Progenitor cell of endocrine pancreas (in vitro differentiated cells): Measurements from ENCODE around the gene ARMH4. TPM values are rescaled to one million over a fixed set of nuclear protein-coding genes. Genes with fewer than 3 reads are reported as not detected.
A peak's percentile ranks its signal among the peaks of the same experiment; 100 is the strongest.

Experiments used
- DNase-seq: peaks from one replicate; pipeline ENCODE4 v3.0.0; 2021; ENCODE audit warnings: low spot score; ENCODE audit not compliant: unreplicated experiment
- H3K27ac Mint-ChIP-seq: 2 replicates; pipeline ENCODE4 v1.8.0; 2021; ENCODE audit warnings: mild to moderate bottlenecking, moderate library complexity, mixed read lengths
- H3K27me3 Mint-ChIP-seq: 2 replicates; pipeline ENCODE4 v1.8.0; 2021; ENCODE audit warnings: mixed read lengths
- H3K36me3 Mint-ChIP-seq: 2 replicates; pipeline ENCODE4 v1.8.0; 2022; ENCODE audit warnings: mixed read lengths; ENCODE audit not compliant: insufficient read depth
- H3K4me1 Mint-ChIP-seq: 2 replicates; pipeline ENCODE4 v1.8.0; 2021; ENCODE audit warnings: low read depth, mixed read lengths
- H3K4me3 Mint-ChIP-seq: 2 replicates; pipeline ENCODE4 v1.8.0; 2021; ENCODE audit warnings: low read depth, mild to moderate bottlenecking, moderate library complexity, mixed read lengths
- H3K9me3 Mint-ChIP-seq: 2 replicates; pipeline ENCODE4 v1.8.0; 2021; ENCODE audit warnings: low read depth, mixed read lengths
- CTCF ChIP-seq: fragments of 200-600 bp; sonication (generic); IDR thresholded peaks from one replicate; pipeline ENCODE4 v1.5.0; 2021; ENCODE audit warnings: antibody characterized with exemption, mild to moderate bottlenecking; ENCODE audit not compliant: unreplicated experiment
- total RNA-seq: library from RNA; stranded (reverse); gene quantifications from 2 replicates; pipeline ENCODE4 v1.2.1, GENCODE V29; 2021

Gene ARMH4
- total RNA-seq, 1 donor from 2014 or later, result 36.2 TPM

GRCh38 chr14:58171090-58171489 is 19.1 kb upstream of the ARMH4 start:
- no peaks in the 10 kb centered on the region for H3K27me3 Mint-ChIP-seq
- DNase-seq, result peak; percentile 22
- no peaks in the 10 kb centered on the region for H3K36me3 Mint-ChIP-seq
- peak overlapping the region; percentile 22 for H3K27ac Mint-ChIP-seq
- TF ChIP-seq CTCF, result no peak
- no peak overlapping the region for H3K4me3 Mint-ChIP-seq
- H3K9me3 Mint-ChIP-seq, result no peaks in the 10 kb centered on the region
- no peaks in the 10 kb centered on the region for H3K4me1 Mint-ChIP-seq

- Mint-ChIP-seq H3K4me3 (no peak overlapping the region), H3K27ac (no peak overlapping the region), H3K9me3 (no peaks in the 10 kb centered on the region), H3K4me1 (peaks cover 15% of the 10 kb centered on the region), H3K36me3 (no peaks in the 10 kb centered on the region), H3K27me3 (no peaks in the 10 kb centered on the region)
- no peak for DNase-seq
- TF ChIP-seq CTCF, result no peak
These were observed 15.9 kb upstream of the ARMH4 start for GRCh38 chr14:58167891-58168290.

GRCh38 chr14:58167057-58167456 is 15.0 kb upstream of the ARMH4 start:
- Mint-ChIP-seq H3K27ac (no peak overlapping the region), H3K4me1 (peaks cover 15% of the 10 kb centered on the region)

GRCh38 chr14:58166005-58166983 is 14.3 kb upstream of the ARMH4 start:
- Mint-ChIP-seq H3K27me3 (no peaks in the 10 kb centered on the region), H3K4me1 (peaks cover 15% of the 10 kb centered on the region), H3K36me3 (no peaks in the 10 kb centered on the region), H3K4me3 (no peak overlapping the region), H3K9me3 (no peaks in the 10 kb centered on the region), H3K27ac (no peak overlapping the region)
- peak; percentile 91 for TF ChIP-seq CTCF
- peak; percentile 72 for DNase-seq

More at GRCh38 chr14:58167057-58167456, 15.0 kb upstream of the ARMH4 start:
- Mint-ChIP-seq H3K4me3 (no peak overlapping the region), H3K9me3 (no peaks in the 10 kb centered on the region), H3K27me3 (no peaks in the 10 kb centered on the region), H3K36me3 (no peaks in the 10 kb centered on the region)
- no peak for DNase-seq
- TF ChIP-seq CTCF, result no peak

GRCh38 chr14:58160561-58160960 is 8.5 kb upstream of the ARMH4 start:
- Mint-ChIP-seq H3K9me3 (no peaks in the 10 kb centered on the region), H3K4me3 (no peak overlapping the region), H3K4me1 (peaks cover 13% of the 10 kb centered on the region), H3K27ac (no peak overlapping the region), H3K27me3 (no peaks in the 10 kb centered on the region), H3K36me3 (no peaks in the 10 kb centered on the region)
- no peak for DNase-seq
- no peak for TF ChIP-seq CTCF
